Measurements from ENCODE around the gene PDZRN4.

The PDZRN4 gene

DNA sequence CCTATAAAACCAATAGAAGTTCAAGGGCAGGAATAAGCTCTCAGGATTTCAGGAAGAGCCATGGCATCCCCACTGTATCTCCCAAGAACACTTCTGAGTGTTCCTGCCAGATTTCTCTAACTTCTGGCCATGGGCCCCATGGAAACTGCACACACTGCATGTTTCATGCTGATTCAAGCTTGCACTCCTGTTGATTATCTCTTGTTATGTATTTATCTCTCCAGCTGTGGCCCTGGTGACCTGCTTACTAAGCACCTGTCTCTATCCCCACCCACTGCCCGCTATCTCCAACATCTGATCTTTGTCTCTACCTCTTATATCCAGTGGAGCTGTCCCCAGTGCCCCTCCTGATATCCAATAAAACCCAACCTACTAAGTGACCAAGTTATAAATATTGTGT, 285.3 kb downstream of the PDZRN4 start:
- Histone ChIP-seq H3K9me3 (ENCODE audit: control insufficient read depth in 2 of 2, low read length in 2 of 2) (no peaks in the 10 kb centered on the region), H3K4me1 (ENCODE audit: control insufficient read depth, insufficient read depth, low read length) (no peaks in the 10 kb centered on the region), H3K36me3 (ENCODE audit: control insufficient read depth in 2 of 2, insufficient read depth in 2 of 2, low read length in 2 of 2) (no peaks in the 10 kb centered on the region), H3K9ac (ENCODE audit: low read length in 2 of 2) (no peak overlapping the region), H3K27me3 (ENCODE audit: control insufficient read depth in 1 of 2, insufficient read depth in 2 of 2, low read length in 2 of 2) (no peaks in the 10 kb centered on the region), H3K27ac (ENCODE audit: low read length) (no peak overlapping the region), H3K4me3 (ENCODE audit: low read length in 2 of 2) (no peak overlapping the region)

DNA sequence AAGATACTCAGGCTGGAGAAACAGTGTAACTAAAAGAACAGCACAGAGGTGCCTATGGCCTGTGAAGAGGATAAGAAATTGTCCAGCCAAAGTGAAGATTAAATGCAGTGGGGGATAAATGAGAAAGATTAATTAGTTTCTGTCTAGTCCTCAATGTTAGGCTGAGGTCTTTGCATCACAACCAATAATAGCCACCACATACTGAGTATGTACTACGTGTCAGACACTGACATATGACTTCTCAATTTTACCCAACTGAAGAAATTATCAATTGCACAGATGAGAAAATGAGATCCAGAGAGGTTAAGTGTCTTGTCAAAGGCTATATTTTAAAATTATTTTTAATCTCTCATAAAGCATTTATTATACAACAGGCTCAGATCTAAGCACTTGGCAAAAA, 285.9 kb downstream of the PDZRN4 start:
- H3K36me3 ChIP-seq (ENCODE audit: control insufficient read depth in 2 of 2, insufficient read depth in 2 of 2, low read length in 2 of 2): no peaks in the 10 kb centered on the region
- no peaks in the 10 kb centered on the region for H3K27me3 ChIP-seq (ENCODE audit: control insufficient read depth in 1 of 2, insufficient read depth in 2 of 2, low read length in 2 of 2)
- no peak overlapping the region for H3K9ac ChIP-seq (ENCODE audit: low read length in 2 of 2)
- no peaks in the 10 kb centered on the region for H3K4me1 ChIP-seq (ENCODE audit: control insufficient read depth, insufficient read depth, low read length)
- no peak overlapping the region for H3K4me3 ChIP-seq (ENCODE audit: low read length in 2 of 2)
- no peak overlapping the region for H3K27ac ChIP-seq (ENCODE audit: low read length)
- no peaks in the 10 kb centered on the region for H3K9me3 ChIP-seq (ENCODE audit: control insufficient read depth in 2 of 2, low read length in 2 of 2)

DNA sequence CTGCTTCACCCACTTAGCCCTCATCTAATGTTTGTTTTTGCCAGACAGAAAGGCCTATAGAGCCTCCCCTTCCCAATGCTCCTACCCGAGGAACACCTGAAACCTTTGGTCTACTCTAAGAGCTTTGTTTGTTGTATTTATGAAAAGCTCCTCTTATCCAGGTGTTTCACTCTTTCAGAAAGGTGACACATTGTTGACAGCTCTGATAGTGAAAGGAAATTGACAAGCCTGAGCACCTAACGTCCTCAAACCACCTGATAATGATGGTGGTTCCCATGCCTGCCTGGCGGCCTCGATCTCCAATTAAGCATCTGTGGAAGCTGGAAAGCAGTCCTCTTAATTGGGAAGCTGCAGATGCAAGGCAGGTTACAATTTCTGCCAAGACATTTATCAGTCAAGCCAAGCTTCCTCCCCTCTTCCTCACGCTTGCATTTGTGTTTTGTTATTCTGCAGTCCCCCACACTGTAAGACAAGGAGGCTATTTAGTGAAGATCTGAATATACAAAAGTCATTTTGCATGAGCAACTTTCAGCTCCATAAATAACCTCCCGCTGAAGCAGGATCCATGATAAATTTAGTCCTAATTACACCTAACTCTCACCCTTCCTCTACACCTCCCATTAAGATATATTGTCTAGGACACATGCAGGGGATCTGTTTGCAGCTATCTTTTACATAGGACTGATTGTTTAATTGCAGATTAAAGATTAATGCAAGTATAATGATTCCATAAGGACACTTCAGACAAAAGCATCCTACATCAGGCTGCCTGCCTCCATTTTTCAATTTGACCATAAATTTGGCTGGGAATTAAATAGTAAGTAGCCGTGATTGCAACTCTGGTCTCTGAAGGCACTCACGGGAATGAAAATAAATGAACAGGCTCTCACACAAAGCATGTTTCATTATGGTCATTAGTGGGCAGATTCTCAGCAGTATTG, 288.6 kb downstream of the PDZRN4 start:
- no peaks in the 10 kb centered on the region for H3K4me1 ChIP-seq (ENCODE audit: control insufficient read depth, insufficient read depth, low read length)
- no peak overlapping the region for H3K27ac ChIP-seq (ENCODE audit: low read length)
- no peaks in the 10 kb centered on the region for H3K9me3 ChIP-seq (ENCODE audit: control insufficient read depth in 2 of 2, low read length in 2 of 2)
- H3K9ac ChIP-seq (ENCODE audit: low read length in 2 of 2): no peak overlapping the region
- H3K36me3 ChIP-seq (ENCODE audit: control insufficient read depth in 2 of 2, insufficient read depth in 2 of 2, low read length in 2 of 2): no peaks in the 10 kb centered on the region
- H3K4me3 ChIP-seq (ENCODE audit: low read length in 2 of 2): no peak overlapping the region
- H3K27me3 ChIP-seq (ENCODE audit: control insufficient read depth in 1 of 2, insufficient read depth in 2 of 2, low read length in 2 of 2): no peaks in the 10 kb centered on the region

DNA sequence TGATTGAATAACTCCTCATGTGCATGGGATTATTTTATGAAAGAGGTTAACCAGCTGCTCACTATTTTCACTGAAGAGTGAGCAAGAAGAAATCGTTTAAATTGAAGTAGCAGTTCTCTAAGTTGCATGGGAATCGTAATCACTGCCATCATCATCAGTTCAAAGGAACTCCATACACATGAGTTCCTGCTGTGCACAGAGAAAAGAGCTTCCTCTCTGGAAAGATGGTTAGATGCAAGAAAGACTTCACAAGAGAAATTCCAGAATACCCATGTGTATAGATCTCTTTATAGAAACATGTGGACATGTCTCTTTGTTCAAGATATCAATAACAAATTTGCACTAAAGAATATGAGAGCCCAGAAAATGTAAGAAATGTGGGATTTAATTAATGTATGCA, 291.3 kb downstream of the PDZRN4 start:
- Histone ChIP-seq H3K4me3 (ENCODE audit: low read length in 2 of 2) (no peak overlapping the region), H3K27ac (ENCODE audit: low read length) (no peak overlapping the region), H3K36me3 (ENCODE audit: control insufficient read depth in 2 of 2, insufficient read depth in 2 of 2, low read length in 2 of 2) (no peaks in the 10 kb centered on the region), H3K9ac (ENCODE audit: low read length in 2 of 2) (no peak overlapping the region), H3K4me1 (ENCODE audit: control insufficient read depth, insufficient read depth, low read length) (no peaks in the 10 kb centered on the region), H3K9me3 (ENCODE audit: control insufficient read depth in 2 of 2, low read length in 2 of 2) (no peaks in the 10 kb centered on the region), H3K27me3 (ENCODE audit: control insufficient read depth in 1 of 2, insufficient read depth in 2 of 2, low read length in 2 of 2) (no peaks in the 10 kb centered on the region)

DNA sequence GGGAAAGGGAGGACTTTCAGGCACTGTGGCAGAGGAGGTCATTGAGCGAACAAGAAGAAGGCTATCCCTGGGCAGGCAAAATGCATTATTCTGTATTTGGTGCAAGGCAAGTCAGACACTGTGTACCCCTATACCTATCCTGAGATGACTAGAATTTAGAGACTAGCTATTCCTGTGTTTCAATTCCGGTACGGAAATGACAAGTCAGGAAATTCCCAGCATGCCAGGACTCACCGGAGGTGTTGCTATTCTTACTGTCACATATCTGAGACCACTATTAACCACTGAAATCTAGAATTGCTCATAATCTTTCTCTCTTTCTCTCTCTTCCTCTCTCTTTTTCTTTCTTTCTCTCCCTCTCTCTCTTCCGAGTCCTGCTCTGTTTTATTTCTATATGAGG, 297.1 kb downstream of the PDZRN4 start:
- H3K27ac ChIP-seq (ENCODE audit: low read length): no peak overlapping the region
- H3K4me3 ChIP-seq (ENCODE audit: low read length in 2 of 2): no peak overlapping the region
- H3K9me3 ChIP-seq (ENCODE audit: control insufficient read depth in 2 of 2, low read length in 2 of 2): no peaks in the 10 kb centered on the region
- H3K9ac ChIP-seq (ENCODE audit: low read length in 2 of 2): no peak overlapping the region
- H3K4me1 ChIP-seq (ENCODE audit: control insufficient read depth, insufficient read depth, low read length): no peaks in the 10 kb centered on the region
- H3K27me3 ChIP-seq (ENCODE audit: control insufficient read depth in 1 of 2, insufficient read depth in 2 of 2, low read length in 2 of 2): no peaks in the 10 kb centered on the region
- H3K36me3 ChIP-seq (ENCODE audit: control insufficient read depth in 2 of 2, insufficient read depth in 2 of 2, low read length in 2 of 2): no peaks in the 10 kb centered on the region

DNA sequence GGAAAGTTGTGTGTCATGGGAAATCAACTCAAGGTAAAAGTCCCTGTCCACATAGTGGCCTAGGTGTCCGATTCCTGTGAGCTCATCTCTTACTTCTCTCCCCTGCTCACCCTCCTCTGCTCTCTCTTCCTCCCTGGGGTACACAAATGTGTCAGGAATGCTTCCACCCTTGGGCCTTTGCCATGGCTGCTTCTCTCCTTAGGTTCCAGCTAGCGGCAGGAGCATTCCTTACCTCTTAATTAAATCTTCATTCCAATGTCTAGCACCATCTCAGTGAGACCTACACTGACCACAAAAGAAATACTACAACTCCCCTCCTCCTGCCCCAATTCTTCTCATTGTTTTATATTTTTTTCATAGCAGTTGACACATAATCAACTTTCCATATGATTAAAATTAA, 298.6 kb downstream of the PDZRN4 start:
- no peak overlapping the region for H3K27ac ChIP-seq (ENCODE audit: low read length)
- no peak overlapping the region for H3K4me3 ChIP-seq (ENCODE audit: low read length in 2 of 2)
- H3K4me1 ChIP-seq (ENCODE audit: control insufficient read depth, insufficient read depth, low read length): no peaks in the 10 kb centered on the region
- H3K27me3 ChIP-seq (ENCODE audit: control insufficient read depth in 1 of 2, insufficient read depth in 2 of 2, low read length in 2 of 2): no peaks in the 10 kb centered on the region
- no peaks in the 10 kb centered on the region for H3K36me3 ChIP-seq (ENCODE audit: control insufficient read depth in 2 of 2, insufficient read depth in 2 of 2, low read length in 2 of 2)
- H3K9me3 ChIP-seq (ENCODE audit: control insufficient read depth in 2 of 2, low read length in 2 of 2): no peaks in the 10 kb centered on the region
- no peak overlapping the region for H3K9ac ChIP-seq (ENCODE audit: low read length in 2 of 2)

DNA sequence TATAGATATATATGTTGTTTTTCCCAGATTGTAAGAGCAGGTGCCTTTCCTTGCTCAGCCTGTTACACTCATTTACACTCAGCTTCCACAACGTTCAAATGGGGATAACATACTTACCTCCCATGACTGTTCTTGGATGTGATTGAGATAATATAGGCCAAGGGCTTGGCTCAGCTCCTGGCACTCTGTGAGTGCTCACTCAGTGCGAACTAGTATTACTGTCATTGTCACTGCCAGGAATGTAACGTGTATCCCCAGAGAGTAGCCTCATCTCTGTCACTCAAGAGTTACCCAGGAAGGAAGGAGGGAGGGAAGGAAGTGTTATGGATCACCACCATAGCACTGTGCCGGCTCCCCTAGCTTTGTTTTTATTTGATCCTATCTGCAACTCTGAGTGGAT, 307.9 kb downstream of the PDZRN4 start:
- H3K9ac ChIP-seq (ENCODE audit: low read length in 2 of 2): no peak overlapping the region
- H3K4me3 ChIP-seq (ENCODE audit: low read length in 2 of 2): no peak overlapping the region
- H3K36me3 ChIP-seq (ENCODE audit: control insufficient read depth in 2 of 2, insufficient read depth in 2 of 2, low read length in 2 of 2): no peaks in the 10 kb centered on the region
- H3K9me3 ChIP-seq (ENCODE audit: control insufficient read depth in 2 of 2, low read length in 2 of 2): no peaks in the 10 kb centered on the region
- no peaks in the 10 kb centered on the region for H3K4me1 ChIP-seq (ENCODE audit: control insufficient read depth, insufficient read depth, low read length)
- no peak overlapping the region for H3K27ac ChIP-seq (ENCODE audit: low read length)
- no peaks in the 10 kb centered on the region for H3K27me3 ChIP-seq (ENCODE audit: control insufficient read depth in 1 of 2, insufficient read depth in 2 of 2, low read length in 2 of 2)

DNA sequence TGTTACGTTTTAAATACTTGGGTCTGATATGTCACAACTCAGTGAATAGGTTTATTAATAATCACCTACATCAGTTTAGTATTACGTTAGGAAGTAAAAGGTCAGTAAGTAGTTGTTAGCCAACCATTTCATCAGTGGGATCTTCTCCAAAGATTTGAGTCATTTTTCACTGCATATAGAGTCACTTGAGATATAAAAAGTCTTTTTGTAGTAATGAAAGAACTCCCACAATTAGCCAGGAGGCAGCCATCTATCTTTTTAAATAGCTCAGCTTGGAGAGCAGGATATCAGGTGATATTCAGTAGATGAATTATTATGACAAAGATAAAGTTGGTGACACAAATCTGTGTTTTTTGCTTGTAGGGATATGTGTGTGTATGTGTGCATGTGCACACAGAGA, 309.3 kb downstream of the PDZRN4 start:
- Histone ChIP-seq H3K36me3 (ENCODE audit: control insufficient read depth in 2 of 2, insufficient read depth in 2 of 2, low read length in 2 of 2) (no peaks in the 10 kb centered on the region), H3K4me1 (ENCODE audit: control insufficient read depth, insufficient read depth, low read length) (no peaks in the 10 kb centered on the region), H3K27ac (ENCODE audit: low read length) (no peak overlapping the region), H3K4me3 (ENCODE audit: low read length in 2 of 2) (no peak overlapping the region), H3K9me3 (ENCODE audit: control insufficient read depth in 2 of 2, low read length in 2 of 2) (no peaks in the 10 kb centered on the region), H3K9ac (ENCODE audit: low read length in 2 of 2) (no peak overlapping the region), H3K27me3 (ENCODE audit: control insufficient read depth in 1 of 2, insufficient read depth in 2 of 2, low read length in 2 of 2) (no peaks in the 10 kb centered on the region)

DNA sequence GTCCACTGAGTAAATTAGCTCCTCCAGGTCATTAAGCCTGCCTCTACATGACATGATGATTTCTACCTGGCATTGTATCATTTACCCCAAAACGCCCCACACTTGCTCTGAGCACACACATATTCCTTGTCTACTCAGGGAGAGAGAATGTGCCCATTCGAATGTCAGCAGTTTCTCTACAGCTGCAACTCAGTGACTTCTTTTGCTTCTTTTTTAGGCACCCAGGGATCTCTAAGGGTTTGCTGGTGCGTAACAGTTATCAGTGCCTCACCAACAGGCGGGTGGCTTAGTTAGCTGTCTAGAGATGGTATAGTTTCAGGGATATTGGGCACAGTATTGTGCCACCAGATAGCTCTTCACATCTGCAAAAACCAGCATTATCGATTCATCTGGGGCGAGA, 316.9 kb downstream of the PDZRN4 start:
- Histone ChIP-seq H3K9ac (ENCODE audit: low read length in 2 of 2) (no peak overlapping the region), H3K9me3 (ENCODE audit: control insufficient read depth in 2 of 2, low read length in 2 of 2) (no peaks in the 10 kb centered on the region), H3K4me3 (ENCODE audit: low read length in 2 of 2) (no peak overlapping the region), H3K27me3 (ENCODE audit: control insufficient read depth in 1 of 2, insufficient read depth in 2 of 2, low read length in 2 of 2) (no peaks in the 10 kb centered on the region), H3K4me1 (ENCODE audit: control insufficient read depth, insufficient read depth, low read length) (no peaks in the 10 kb centered on the region), H3K36me3 (ENCODE audit: control insufficient read depth in 2 of 2, insufficient read depth in 2 of 2, low read length in 2 of 2) (peaks cover 12 to 13% of the 10 kb centered on the region in 2 donors), H3K27ac (ENCODE audit: low read length) (no peak overlapping the region)

DNA sequence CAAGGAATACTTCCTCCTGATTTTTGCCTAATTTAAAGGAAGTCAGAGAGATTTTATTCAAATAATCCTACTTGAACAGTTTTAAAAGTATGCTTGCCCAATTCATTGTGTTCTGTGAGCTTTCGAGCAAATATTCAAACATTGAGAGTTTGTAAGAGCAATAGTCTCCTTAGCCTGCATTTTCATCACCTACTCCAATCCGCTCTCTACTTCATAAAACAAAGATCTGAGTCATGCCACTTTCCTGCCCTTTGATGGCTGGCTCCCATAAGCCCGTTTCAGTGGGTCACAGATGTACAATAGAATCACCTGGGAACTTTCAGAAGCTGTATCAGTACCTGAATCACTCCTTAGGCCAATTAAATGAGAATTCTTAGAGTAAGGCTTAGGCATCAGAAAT, 319.2 kb downstream of the PDZRN4 start:
- Histone ChIP-seq H3K27ac (ENCODE audit: low read length) (no peak overlapping the region), H3K4me1 (ENCODE audit: control insufficient read depth, insufficient read depth, low read length) (no peaks in the 10 kb centered on the region), H3K4me3 (ENCODE audit: low read length in 2 of 2) (no peak overlapping the region), H3K9ac (ENCODE audit: low read length in 2 of 2) (no peak overlapping the region), H3K27me3 (ENCODE audit: control insufficient read depth in 1 of 2, insufficient read depth in 2 of 2, low read length in 2 of 2) (no peaks in the 10 kb centered on the region), H3K36me3 (ENCODE audit: control insufficient read depth in 2 of 2, insufficient read depth in 2 of 2, low read length in 2 of 2) (peaks cover 12 to 15% of the 10 kb centered on the region in 2 donors), H3K9me3 (ENCODE audit: control insufficient read depth in 2 of 2, low read length in 2 of 2) (no peaks in the 10 kb centered on the region)

DNA sequence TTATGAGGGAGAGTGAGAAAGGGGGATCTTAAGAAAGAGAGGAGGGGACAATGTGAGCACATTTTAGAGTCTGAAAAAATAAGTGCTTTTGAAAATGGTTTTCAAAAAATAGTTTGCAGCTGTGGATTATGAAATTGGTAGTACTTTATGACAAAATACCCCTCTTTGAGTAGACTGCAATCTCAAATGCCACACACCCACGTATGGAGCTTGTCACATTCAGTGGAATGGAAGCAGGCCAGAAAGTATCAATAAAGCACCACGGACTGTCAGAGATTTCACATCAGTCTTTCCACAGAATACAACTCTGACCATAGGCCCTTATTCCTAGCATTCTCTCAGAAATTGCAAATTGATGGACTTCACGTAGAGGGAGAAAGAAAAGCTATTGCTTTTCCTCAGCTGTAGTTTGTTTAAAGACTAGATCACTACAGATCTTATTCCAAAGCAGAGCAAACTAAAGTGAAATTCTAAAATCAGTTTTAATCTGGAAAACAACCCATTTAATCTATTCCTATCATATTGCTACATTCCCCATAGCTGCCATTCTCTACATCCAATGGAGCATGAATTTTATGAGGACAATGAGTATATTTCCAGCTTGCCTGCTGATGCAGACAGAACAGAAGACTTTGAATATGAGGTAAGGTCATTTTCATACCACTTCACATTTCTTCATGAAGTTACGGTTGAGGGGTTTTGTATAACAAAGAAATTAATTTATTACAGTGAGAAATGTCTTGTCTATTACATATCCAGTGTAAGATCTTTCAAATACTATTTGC, 321.3 kb downstream of the PDZRN4 start:
- Histone ChIP-seq H3K4me1 (ENCODE audit: control insufficient read depth, insufficient read depth, low read length) (no peaks in the 10 kb centered on the region), H3K36me3 (ENCODE audit: control insufficient read depth in 2 of 2, insufficient read depth in 2 of 2, low read length in 2 of 2) (peaks cover 12 to 15% of the 10 kb centered on the region in 2 donors), H3K9me3 (ENCODE audit: control insufficient read depth in 2 of 2, low read length in 2 of 2) (no peaks in the 10 kb centered on the region), H3K9ac (ENCODE audit: low read length in 2 of 2) (no peak overlapping the region), H3K27me3 (ENCODE audit: control insufficient read depth in 1 of 2, insufficient read depth in 2 of 2, low read length in 2 of 2) (no peaks in the 10 kb centered on the region), H3K4me3 (ENCODE audit: low read length in 2 of 2) (no peak overlapping the region), H3K27ac (ENCODE audit: low read length) (no peak overlapping the region)

Data from stomach smooth muscle (tissue), 2 donors.